Medulla oblongata (tissue), 1 donor: ENCODE results near the gene SPDYE1.
"Not testable (repeated sequence)": the region's sequence is repeated elsewhere in the genome, so short reads cannot be mapped to it uniquely, and the experiment has no call there.

Experiments used
- DNase-seq: peaks from one replicate; pipeline ENCODE4 v3.0.0-alpha.2; 2015; ENCODE audit errors: extremely low spot score

Gene SPDYE1

GRCh38 chr7:43992896-43993295 lies 4.8 kb upstream of the SPDYE1 start:
- DNase-seq, result not testable (repeated sequence)

GRCh38 chr7:43994681-43995080 lies 3.0 kb upstream of the SPDYE1 start:
- DNase-seq, result not testable (repeated sequence)

DNA sequence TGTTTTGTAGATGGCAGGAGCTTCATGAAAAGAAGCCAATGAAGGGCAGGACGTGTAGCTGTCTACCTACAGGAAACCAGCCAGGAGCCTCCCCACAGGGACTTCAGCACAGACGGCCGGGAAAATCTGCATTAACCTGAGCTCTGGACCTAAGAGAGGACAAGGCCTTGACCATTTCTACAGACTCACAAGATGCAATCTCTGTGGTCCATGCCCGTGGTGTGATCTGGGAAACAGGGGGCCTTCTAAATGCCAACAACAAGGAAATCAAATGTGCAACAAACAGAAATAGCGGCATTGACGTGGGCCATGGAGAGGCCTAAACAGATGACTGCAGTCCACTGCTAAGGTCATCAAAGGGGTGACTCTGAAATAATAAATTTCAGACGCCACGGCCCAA lies 14.4 kb downstream of the SPDYE1 start:
- not testable (repeated sequence) for DNase-seq

DNA sequence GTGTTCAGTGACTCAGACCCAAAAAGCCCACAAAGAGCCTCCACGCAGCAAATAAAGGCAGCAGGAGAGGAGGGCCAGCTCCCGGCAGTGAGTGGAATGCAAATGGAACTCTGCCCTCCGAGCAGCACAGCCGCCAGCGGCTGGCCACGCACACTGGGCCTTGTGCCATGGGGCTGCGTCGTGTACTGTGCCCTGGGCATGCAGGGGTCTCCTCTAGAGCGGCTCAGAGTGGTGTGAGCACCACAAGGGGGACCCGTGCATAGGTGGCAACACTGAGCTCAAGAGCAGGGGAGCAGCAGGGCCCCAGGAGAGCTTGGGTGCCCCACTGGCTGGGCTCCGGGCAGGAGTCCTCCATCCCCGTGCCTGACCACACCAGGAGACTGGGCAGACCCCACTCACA lies 17.4 kb downstream of the SPDYE1 start:
- not testable (repeated sequence) for DNase-seq

GRCh38 chr7:44018857-44019807 lies 21.4 kb downstream of the SPDYE1 start:
- DNase-seq, result peak; percentile 98

DNA sequence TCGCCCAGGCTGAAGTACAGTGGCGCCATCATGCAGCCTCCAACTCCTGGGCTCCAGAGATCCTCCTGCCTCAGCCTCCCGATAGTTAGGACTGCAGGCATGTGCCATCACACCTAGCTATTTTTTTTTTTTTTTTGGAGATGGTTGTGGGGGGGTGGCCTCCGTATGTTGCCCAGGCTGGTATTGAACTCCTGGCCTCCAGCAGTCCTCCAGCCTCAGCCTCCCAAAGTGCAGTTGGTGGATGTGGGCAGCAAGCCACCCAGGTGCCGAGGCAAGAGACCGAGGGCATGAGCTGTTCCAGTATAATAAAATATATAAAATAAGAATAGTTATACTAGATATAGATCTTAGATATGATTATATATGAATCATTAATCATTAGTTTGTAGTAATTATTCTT lies 22.1 kb downstream of the SPDYE1 start:
- not testable (repeated sequence) for DNase-seq

DNA sequence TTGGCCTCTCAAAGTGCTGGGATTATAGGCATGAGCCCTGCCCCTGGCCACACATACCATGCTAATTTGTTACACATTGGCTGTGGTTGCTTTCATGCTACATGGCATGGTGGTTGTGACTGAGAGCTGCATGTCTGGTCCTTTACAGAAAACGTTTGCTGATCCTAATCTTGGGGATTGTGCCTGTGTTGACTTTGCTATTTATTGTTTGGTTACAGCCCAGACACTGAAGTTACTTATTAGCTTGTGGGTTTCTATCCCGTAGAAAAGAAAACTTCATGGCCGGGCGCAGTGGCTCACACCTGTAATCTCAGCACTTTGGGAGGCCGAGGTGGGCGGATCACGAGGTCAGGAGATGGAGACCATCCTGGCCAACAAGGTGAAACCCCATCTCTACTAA lies 24.4 kb downstream of the SPDYE1 start:
- not testable (repeated sequence) for DNase-seq

GRCh38 chr7:44022796-44023467 lies 25.2 kb downstream of the SPDYE1 start:
- not testable (repeated sequence) for DNase-seq

GRCh38 chr7:44029433-44029832 lies 31.7 kb downstream of the SPDYE1 start:
- not testable (repeated sequence) for DNase-seq

DNA sequence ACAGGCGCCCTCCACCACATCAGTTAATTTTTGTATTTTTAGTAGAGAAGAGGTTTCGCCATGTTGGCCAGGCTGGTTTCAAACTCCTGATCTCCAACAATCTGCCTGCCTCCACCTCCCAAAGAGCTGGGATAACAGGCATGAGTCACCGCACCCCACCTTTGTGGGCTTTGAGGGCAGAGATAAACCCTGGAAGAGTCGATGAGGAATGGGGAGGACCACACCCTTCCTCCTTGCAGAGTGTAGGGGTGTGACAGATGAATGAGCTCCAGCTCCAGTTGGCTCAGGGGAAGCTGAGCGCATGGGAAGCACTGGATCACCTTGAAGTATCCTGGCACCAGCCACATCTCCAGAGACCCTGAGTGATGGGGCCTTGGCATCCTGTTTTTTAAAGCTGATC lies 32.3 kb downstream of the SPDYE1 start:
- DNase-seq, result not testable (repeated sequence)

- not testable (repeated sequence) for DNase-seq
These were observed 33.6 kb downstream of the SPDYE1 start for GRCh38 chr7:44031319-44031718.

- DNase-seq, result not testable (repeated sequence)
These were observed 34.3 kb downstream of the SPDYE1 start for GRCh38 chr7:44032031-44032430.

GRCh38 chr7:44033971-44034844 lies 36.5 kb downstream of the SPDYE1 start:
- DNase-seq, result not testable (repeated sequence)

GRCh38 chr7:44036364-44036763 lies 38.7 kb downstream of the SPDYE1 start:
- not testable (repeated sequence) for DNase-seq

GRCh38 chr7:44037951-44038350 lies 40.3 kb downstream of the SPDYE1 start:
- DNase-seq, result not testable (repeated sequence)

DNA sequence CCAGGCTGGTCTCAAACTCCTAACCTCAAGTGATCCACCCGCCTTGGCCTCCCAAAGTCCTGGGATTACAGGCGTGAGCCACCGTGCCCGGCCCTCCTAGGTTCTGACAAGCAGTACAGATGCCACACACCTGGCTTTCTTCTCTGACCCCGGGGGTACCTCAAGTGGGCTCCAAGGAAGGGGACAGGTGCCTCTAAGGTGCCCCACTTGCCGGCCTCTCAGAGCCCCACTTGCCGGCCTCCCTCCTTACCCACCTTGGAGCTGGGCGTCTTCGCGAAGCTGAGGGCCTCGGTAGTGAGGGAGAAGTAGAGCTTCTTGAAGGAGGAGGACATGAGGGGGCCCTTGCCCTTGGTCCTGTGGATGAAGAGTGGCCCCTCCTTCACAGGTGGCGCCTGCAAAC lies 40.9 kb downstream of the SPDYE1 start:
- DNase-seq, result not testable (repeated sequence)

- peak; percentile 83 for DNase-seq
These were observed 41.4 kb downstream of the SPDYE1 start for GRCh38 chr7:44038961-44039558.

- not testable (repeated sequence) for DNase-seq
These were observed 42.2 kb downstream of the SPDYE1 start for GRCh38 chr7:44039800-44040492.

- not testable (repeated sequence) for DNase-seq
These were observed 42.8 kb downstream of the SPDYE1 start for GRCh38 chr7:44040493-44040891.

DNA sequence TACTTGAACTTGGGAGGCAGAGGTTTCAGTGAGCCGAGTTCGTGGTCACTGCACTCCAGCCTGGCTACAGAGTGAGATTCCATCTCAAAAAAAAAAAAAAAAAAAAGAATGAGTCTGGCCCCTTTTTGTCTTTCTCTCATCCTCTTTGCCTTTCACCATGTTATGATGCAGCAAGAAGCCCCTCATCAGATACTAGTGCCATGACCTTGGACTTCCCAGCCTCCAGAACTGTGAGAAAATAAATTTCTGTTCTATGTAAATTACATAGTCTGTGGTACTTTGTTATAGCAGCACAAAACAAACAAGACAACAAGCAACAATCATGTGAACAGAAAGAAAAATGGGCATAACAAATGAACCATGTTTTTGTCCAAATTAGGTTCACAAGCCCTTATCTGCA lies 44.5 kb downstream of the SPDYE1 start:
- DNase-seq, result no peak

DNA sequence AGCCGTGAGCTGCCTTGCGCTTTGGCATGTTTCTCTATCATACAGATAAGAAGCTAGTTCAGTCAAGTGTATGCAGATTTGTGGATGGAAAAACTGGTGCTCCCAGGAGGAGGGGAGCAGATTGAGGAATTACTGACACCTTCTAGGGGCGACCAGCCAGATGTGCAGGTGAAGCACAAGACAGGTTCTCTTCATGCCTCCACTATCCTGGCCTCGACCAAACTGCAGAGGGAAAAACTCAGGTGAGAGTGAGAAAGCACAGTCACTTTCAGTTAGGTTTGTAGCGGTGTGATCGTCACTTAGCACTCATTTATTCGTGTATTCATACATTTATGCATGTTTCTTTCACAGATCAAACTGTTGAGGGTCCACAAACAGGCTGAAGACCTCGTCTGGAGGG lies 46.2 kb downstream of the SPDYE1 start:
- DNase-seq, result no peak
